CD4-positive, alpha-beta T cell treated with Interleukin-2 at 100 ng/mL for 4 hours (primary cell): ENCODE measurements around the gene SRP72.

Experiments
- DNase-seq: peaks from one replicate; pipeline ENCODE4 v3.0.0-alpha.2; 2020; ENCODE audit warnings: low spot score

SRP72 gene

DNA sequence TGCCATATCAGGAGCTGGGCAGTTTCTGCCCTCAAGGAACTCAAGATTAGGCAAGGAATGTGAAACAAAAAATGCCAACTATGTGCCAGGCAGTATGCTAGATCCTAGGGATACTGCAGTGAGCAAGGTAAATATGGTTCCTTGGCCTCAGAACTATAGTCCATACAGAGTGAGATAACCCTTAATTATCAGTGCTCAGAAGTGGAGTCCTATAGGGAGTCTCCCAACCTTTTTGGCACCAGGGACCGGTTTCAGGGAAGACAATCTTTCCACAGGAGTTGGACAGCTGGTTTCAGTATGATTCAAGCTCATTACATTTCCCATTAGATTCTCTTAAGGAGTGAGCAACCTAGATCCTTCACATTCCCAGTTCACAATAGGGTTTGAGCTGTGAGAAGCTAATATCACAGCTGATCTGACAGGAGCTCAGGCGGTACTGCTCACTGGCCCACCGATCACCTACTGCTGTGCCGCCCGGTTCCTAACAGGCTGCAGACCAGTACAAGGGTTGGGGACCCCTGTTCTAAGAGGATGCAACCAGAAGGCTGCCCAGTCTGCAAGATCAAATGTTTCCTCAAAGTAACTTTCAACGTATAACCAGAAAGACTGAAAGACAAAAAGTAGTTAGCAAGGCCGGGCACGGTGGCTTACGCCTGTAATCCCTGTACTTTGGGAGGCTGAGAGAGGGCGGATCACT is 1.7 kb upstream of the SRP72 start:
- DNase-seq: no peak

DNA sequence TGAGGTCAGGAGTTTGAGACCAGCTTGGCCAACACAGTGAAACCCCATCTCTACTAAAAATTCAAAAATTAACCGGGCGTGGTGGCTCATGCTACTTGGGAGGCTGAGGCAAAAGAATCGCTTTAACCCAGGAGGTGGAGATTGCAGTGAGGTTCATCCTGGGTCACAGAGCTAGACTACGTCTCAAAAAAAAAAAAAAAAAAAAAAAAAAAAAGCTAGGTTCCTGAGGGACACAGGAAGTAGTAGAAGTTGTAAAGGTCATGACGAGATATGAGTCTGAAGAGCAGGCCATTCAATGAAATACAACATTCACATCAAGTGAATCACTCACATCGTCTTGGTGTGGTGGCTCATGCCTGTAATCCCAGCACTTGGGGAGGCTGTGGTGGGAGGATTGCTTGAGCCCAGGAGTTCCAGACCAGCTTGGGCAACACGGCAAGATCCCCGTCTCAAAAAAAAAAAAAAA is 1.1 kb upstream of the SRP72 start:
- DNase-seq: peak; percentile 25

DNA sequence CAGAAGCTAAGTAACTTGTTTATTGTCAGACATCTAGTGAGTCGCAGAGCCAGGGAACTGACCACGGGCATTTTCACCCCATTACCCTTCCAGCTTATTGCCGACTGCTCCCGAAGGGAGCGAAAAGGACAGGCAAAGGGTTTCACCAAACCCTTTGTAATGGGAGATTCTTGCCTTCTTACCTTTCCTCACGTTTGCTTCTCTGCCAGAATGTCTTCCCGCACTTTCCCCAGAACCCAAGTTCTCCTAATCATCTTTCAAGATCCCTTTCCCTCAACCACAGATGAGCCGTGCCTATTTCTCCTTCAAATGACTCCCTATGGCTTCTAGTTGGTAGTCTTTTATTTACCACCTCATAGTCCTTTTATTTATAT is 520 bp upstream of the SRP72 start:
- DNase-seq: no peak

DNA sequence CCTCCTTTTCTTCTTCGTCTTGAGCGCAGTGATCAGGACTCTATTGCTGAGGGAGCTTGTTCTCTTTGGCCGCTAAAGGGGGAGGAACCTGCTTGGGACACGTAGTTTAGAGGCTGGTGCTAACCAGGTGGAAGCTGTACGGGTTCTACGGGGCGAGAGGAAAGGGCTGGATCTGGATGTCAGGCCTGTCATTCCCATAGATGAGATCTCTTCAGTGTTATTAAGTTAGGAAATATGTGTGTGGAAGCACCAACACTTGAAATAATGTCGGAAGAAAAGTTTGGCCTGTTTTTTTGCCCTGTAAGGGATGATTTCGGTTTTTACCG is 643 bp downstream of the SRP72 start:
- DNase-seq: no peak

DNA sequence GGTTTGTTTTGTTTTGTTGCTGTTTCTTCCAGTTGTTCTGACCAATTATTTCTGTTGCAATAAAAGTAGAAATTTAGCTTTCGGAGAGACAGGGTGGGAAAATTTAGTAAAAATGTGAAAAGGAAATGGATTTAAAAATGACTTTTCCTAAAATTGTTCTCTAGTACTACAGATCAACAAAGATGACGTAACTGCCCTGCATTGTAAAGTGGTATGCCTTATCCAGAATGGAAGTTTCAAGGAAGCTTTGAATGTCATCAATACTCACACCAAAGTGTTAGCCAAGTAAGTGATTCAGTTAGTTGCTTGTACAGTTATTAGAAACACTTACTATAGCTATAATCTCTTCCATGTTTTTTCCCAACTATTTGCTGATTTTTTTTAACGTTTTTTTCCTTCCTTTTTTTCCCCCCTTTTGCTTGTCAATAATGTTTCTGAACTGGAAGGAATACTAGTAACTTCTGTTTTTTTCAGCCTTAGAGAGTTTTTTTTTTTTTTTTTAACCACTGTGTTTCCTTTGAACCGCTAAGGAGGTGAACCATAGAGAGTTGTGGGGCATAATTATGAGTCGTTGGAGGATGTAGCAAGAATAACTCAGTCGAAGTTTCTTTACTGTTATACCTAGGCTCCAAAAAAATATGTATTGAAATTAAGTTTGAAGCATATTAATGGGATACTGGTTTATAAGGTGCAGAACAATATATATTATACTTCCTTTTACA is 2.2 kb downstream of the SRP72 start:
- no peak for DNase-seq

DNA sequence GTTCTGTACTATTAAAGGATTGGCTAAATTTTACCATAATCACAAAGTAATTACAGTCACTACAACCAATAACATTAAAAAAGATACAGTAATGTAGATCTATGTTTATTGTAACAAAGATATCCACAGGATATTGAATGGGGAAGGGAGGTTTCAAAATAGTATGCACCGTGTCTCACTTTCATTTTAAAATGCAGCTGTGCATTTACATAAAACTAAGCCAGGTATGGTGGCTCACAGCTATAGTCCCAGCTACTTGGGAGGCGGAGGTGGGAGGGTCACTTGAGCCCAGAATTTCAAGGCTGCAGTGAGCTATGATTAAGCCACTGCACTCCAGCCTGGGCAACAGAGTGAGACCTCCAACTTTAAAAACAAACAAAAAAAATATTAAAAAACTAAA is 8.5 kb downstream of the SRP72 start:
- DNase-seq: no peak

DNA sequence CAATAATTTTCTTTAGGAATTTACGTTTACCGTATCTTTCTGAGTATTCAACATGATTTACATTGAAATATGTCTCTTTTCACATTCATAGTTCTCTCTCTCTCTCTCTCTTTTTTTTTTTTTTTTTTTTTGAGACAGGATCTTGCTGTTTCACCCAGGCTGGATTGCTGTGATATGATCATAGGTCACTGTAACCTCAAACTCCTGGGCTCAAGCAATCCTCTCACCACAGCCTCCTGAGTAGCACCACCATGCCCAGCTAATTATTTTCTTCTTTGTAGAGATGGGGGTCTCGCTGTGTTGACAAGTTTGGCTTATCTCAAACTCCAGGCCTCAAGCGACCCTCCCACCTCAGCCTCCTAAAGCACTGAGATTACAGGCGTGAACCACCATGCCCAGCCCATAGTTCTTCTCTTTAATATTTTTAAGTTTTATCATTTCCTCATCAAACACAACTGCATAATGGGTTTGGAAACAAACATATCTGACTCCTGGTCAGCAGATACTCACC is 9.8 kb downstream of the SRP72 start:
- no peak for DNase-seq

DNA sequence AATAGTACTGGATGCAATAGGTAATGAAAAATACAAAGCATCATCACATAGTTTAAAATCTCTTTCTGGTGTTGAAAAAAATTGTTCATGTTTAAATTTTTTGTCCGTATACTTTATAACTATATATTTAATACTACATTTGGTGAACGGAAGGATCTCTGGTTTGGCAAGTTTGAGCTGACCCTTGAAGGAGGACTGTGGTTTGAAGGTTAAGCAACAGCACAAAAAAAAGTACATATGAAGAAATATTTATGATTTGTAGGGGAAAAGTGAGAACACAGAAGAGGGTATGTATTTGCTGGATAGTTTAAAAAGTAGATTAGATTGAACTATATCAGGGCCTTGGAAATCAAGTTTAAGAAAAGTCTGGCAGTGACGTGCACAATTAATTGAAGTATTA is 13.3 kb downstream of the SRP72 start:
- DNase-seq: no peak

DNA sequence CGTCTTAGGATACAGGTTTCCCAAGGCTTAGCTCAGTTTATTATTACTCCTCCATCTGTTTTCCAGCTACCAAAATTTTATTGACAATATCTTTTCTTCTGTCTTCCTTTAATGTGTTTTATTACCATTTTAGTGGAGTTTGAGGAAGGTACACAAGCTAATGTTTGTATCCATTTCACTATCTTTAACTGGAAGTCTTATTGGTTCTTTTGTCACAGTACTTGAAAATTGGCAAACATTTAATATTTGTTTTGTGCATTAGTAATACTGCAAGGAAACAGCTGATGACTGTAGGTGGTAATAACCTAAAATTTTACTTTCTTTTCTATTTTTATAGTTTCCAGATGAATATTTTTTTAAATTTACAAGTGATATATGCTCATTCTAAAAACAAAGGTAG is 28.8 kb downstream of the SRP72 start:
- no peak for DNase-seq

DNA sequence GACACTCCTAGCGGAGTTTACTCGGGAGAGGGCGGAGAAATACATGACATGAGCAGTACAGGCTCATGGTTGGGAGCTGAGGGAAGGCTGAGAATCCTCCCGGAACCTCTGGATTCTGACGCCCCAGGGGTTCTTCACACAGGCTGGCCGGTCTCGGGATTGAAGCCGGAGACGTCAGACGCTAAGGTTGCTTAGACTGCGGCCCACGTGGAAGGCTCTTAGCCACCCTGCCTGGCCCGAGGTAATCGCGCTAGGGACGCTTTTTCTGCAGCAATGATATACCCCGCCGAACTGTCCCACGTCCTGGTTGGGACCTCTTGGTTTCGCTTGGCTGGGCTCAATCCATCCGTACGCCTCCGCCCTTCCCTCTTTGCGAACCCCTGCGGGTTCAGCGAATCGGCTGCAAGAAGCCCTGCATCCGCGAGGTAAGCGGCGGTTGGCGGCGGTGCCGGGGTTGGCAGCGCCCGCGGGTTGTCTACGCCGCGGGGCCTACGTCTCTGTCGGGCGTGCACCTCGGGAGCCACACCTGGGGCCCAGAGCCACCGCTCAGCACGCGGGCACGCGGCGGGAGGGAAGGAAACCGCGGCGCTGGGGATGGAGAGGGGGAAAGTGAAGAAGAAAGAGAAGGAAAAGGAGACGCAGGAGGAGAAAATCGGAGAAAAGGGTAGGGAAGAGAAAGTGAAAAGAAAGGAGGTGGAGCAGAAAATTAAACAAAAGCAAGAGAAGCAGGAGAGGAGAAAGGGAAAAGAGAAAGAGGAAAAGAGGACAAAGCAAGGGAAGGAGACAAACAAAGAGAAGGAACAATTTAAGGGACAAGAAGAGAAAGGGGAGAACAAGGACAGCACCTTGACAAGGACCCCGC is 38.1 kb downstream of the SRP72 start, which contains the start of gene ARL9:
ARL9 (plus strand) TSS at position 523 of the 862 bp plus-strand sequence; CDS start at position 595, 72 bp downstream.
- DNase-seq: peak; percentile 54

DNA sequence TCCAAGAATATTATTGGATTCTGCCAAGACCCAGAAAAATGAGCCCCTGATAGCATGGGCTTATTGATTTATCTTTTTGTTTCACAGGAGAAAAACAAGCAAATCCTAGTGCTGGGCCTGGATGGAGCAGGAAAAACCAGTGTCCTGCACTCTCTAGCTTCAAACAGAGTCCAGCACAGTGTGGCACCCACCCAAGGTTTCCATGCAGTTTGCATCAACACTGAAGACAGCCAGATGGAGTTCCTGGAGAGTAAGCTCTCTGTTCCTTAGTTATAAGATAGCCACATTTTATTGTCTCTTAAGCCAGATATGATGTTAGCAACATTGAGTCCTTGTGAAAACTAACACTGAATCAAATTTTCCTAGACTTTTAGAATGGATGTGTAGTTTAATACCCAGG is 43.7 kb downstream of the SRP72 start:
- no peak for DNase-seq

DNA sequence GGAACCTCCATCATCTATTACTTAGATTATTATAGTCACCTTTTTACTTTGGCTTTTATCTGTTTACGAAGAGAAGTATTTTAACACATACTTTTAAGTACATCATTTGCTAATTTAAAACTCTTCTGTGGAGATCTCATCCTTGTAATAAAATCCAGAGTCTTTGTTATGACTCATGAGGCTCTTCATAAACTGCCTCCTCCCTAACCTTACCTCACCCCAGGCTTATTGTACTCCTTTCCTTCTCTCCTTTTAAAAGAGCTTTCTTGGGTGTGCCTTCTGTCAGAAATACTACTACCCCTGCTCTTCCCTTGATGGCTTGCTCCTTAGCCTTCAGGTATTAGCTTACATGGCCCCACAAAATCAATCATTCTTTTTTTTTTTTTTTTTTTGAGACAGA is 44.7 kb downstream of the SRP72 start:
- no peak for DNase-seq

DNA sequence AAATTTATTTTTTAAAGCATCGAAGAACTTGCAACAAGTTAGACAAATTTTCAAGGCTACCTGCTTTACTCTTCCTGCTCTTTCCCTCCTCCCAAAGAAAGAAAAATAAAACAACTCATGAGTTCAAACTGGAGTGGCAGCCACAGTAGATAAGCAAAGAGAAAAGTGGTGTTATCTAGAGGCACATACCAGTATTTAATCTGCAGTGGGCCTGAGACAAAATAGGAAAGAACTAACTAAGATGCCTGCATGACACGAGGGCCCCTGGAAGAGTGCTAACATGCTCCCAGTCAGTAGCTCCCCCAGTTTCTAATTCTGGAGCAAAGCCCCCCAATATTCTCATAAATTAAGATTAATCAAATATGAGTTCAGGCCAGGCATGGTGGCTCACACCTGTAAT is 46.1 kb downstream of the SRP72 start:
- no peak for DNase-seq

DNA sequence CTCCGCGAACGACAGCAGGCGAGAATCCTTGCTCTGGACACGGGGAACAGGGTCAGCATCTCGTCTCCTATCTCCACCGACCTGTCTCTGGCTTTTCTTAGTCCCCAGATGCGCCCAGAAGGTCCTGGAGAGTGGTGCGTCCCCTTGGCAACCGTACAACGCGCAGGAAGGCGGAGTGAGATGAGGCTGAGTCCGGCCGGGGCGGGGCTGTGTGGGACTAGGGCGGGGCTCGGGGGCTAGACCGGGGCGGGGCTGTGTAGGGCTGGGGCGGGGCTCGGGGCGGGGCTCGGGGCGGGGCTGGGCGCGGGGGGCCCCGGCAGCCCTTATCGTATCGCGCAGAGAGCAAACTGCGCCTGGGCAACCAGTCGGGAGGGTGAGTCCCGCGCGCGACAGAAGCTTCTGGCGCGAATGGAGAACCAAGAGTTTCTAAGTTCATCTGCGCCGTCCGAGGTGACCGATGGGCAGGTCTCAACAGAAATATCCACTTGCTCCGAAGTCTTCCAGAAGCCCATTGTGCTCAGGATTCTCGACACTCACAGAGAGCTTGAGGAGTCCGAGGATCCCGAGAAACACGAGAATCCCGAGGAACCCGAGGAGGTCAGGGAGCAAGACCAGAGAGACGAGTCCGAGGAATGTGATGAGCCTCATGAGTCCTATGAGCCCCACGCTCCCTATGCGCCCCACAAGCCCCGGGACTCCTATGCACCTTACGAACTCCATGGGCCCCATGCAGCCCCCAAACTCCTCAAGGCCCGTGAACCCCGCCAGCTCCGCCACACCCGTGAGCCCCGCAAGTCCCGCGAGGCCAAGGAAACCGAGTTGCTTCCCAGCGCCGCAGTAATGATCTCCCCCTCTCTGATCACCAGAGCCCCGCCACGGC is 63.1 kb downstream of the SRP72 start:
- peak; percentile 79 for DNase-seq

DNA sequence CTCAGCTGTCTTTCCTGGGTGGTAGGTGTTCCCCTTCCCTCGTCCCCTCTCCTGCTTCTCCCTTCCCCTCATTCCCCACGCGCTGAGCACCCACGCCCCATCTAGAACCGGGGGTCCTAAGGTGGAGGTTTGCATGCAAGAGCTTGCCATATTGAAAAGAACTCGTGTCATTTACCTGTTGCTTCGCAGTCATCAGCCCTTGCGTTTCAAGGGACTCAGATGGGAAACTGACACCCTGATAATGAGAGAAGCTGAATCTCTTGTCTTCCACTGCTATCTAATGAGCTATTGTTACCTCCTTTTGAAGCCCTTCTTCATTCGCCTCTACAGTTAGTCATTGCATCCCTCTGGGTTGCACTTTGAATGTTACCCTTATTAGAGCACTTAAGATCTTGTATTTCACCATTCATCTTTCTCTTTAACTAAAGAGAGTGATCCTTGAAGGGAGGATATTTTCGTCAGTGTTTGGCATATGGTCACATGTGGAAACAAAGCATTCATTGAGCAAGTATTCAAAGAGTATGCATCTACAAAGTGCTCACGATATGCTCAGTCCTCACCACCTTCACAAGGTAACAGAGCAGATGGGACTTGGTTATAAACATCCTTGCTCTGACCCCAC is 63.8 kb downstream of the SRP72 start:
- no peak for DNase-seq

DNA sequence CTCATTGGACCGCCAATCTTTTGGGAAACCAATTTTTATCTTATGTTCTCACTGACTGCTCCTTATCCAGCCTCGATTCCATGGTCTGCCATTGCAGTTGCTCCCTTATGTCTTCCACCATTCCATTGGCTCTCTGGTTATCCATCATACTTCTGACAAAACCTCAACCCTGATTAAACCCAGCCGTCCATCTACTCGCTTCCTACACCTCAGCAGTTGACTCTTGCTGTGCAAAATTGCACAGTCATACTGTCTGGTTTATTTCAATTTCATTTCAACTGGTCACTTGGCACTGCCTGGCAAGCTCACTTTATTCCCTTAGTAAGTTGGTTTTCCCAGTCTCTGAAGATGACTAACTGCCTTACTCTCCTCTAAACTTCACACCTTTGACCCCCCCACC is 64.4 kb downstream of the SRP72 start:
- no peak for DNase-seq

DNA sequence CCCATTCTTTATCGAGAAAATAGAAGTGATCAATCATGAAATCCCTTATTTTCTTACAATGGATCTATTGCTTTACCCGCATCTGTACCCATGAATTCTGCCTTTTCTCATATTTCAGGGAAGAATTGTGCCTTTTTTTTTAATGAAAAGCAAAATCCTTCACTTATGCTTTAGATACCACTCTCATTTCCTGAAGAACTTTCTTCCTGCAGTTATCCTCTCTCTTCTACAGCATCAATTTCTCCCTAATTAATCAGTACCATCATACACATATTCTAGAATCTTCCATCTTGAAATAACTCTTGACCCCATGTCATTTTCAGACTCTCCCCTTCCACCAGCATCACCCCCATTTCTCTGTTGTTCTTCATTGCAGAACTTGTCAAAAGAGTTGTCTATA is 64.8 kb downstream of the SRP72 start:
- no peak for DNase-seq

DNA sequence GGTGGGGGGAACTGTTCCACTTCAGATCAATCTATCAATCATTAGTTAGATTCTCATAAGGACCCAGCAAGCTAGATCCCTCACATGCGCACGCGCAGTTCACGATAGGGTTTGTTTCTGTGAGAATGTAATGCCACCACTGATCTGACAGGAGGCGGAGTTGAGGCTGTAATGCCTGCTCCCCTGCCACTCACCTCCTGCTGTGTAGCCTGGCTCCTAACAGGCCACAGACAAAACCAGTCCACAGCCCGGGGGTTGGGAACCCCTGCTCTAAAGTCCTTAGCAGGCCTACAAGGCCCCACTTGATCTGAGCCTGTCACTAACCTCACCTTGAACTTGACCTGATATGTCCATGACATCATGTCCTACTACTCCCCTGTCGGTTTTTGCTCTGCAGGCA is 68.5 kb downstream of the SRP72 start:
- DNase-seq: no peak

DNA sequence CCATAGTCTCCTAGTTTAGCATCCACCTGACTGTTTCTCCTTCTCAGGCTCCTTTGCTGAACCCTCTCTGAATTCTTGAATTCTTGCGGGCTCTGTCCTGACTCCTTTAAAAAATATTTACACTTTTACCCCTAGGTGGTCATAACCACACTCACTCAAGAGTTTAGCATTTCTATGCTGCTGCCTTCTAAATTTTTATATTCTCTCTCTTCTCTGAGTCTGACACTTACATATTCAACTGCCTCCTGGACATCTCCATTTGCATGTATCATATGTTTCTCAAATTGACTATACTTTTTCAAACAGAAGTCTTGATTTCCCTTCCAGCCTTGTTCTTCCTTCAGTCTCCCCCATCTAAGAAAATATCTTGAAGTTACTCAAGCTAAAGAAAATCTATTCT is 69.7 kb downstream of the SRP72 start:
- DNase-seq: no peak

DNA sequence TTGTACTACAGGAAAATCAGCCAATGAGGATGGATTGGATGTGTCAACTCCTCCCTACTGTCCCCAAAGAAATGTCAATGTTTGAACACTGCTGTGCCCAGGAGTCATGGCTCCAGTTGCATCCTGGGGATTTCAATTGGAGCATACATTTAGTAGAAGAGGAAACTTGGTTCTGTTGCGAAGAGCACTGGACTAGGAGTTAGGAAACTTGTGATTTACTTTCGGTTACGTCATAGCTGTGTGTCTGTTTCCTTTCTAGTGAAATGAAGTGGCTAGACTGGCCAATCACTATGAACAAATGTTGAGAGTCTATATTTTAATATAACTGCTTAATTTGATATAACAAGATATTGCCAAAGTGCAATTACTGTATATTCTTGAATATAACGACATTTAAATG is 73.4 kb downstream of the SRP72 start:
- no peak for DNase-seq

DNA sequence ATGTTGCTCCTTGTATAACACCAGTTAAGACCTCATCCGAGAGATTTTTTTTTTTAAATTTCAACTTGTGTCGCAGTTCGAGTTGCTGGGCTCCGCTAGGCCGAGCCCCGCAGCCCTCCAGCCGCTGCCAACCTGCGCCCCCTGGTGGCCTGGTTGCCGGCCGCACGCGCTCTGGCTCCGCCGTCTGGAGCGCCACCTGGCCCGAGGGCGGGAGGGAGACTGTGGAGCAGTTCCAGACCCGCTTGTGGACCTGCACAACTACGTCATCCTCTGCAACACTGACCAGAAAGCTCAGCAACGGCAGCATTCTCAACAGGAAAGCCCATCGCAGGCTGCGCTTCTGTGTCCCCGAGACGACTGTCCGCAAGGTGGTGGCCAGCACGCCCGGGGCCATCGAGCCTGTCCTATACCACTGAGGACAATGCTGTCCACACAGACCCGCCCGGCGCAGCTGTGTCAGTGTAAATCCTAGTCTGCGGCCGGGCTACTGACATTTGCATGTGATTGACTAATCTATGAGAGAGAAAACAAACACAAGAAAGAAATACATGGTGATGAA is 77.2 kb downstream of the SRP72 start:
- DNase-seq: peak; percentile 87
